UCSD-AML1 (cell line): ENCODE data around the gene SYCP1.
"Not testable (repeated sequence)": the region's sequence is repeated elsewhere in the genome, so short reads cannot be mapped to it uniquely, and the experiment has no call there.

Source experiments
- DNase-seq: peaks from one replicate; lab custom pipeline; 2025; ENCODE audit not compliant: unreplicated experiment; lab: John Stamatoyannopoulos, UW

Gene SYCP1

GRCh38 chr1:114956570-114956969 lies 101.9 kb downstream of the SYCP1 start:
- no peak for DNase-seq

- no peak for DNase-seq
Measured at GRCh38 chr1:114959423-114959822, 104.8 kb downstream of the SYCP1 start.

GRCh38 chr1:114976891-114977290 lies 122.2 kb downstream of the SYCP1 start:
- no peak for DNase-seq

GRCh38 chr1:114979278-114979891 lies 124.7 kb downstream of the SYCP1 start:
- peak; percentile 24 for DNase-seq

GRCh38 chr1:114982251-114982650 lies 127.6 kb downstream of the SYCP1 start:
- no peak for DNase-seq

GRCh38 chr1:114986286-114986685 lies 131.6 kb downstream of the SYCP1 start:
- DNase-seq, result no peak

GRCh38 chr1:114988095-114988494 lies 133.4 kb downstream of the SYCP1 start:
- no peak for DNase-seq

GRCh38 chr1:114997510-114998289 lies 143.0 kb downstream of the SYCP1 start:
- DNase-seq, result no peak

GRCh38 chr1:115006191-115006590 lies 151.5 kb downstream of the SYCP1 start:
- no peak for DNase-seq

GRCh38 chr1:115012006-115012405 lies 157.3 kb downstream of the SYCP1 start:
- DNase-seq, result no peak

- no peak for DNase-seq
Measured at GRCh38 chr1:115012434-115012833, 157.8 kb downstream of the SYCP1 start.

- DNase-seq, result no peak
Measured at GRCh38 chr1:115013792-115014191, 159.1 kb downstream of the SYCP1 start.

GRCh38 chr1:115019549-115019948 lies 164.9 kb downstream of the SYCP1 start:
- not testable (repeated sequence) for DNase-seq

GRCh38 chr1:115021145-115021544 lies 166.5 kb downstream of the SYCP1 start:
- no peak for DNase-seq

- no peak for DNase-seq
Measured at GRCh38 chr1:115023593-115023992, 168.9 kb downstream of the SYCP1 start.

GRCh38 chr1:115029526-115029925 lies 174.9 kb downstream of the SYCP1 start, which contains the start of gene TSHB:
Gene TSHB (plus strand): TSS chr1:115029826. CDS start chr1:115033363, 3,537 bp downstream.
- DNase-seq, result no peak

GRCh38 chr1:115031595-115031994 lies 176.9 kb downstream of the SYCP1 start:
- DNase-seq, result no peak

GRCh38 chr1:115035652-115036051 lies 181.0 kb downstream of the SYCP1 start:
- DNase-seq, result no peak

GRCh38 chr1:115036814-115037507 lies 182.3 kb downstream of the SYCP1 start:
- no peak for DNase-seq

- DNase-seq, result no peak
Measured at GRCh38 chr1:115040501-115040900, 185.8 kb downstream of the SYCP1 start.

- no peak for DNase-seq
Measured at GRCh38 chr1:115041654-115042053, 187.0 kb downstream of the SYCP1 start.
